MCF 10A (cell line): ENCODE results near the gene RGS11. TPM values are rescaled to one million over a fixed set of nuclear protein-coding genes. Genes with fewer than 3 reads are reported as not detected.

Experiments
- BruUV-seq: library from RNA; stranded (reverse); fragments of 400-500 nt; replicated peaks from 2 replicates; lab custom pipeline; 2021; lab: Mats Ljungman, UMichigan
- CTCF ChIA-PET: fragments of 300-600 bp; sonication (Branson Sonifier 250); formaldehyde crosslinking; extraction: SDS; loops from one replicate; lab custom pipeline; 2021; ENCODE audit warnings: antibody characterized with exemption, inconsistent platforms; lab: Yijun Ruan, JAX
- POLR2A ChIA-PET: fragments of 300-600, 350-650 bp; sonication (Branson Sonifier 250); formaldehyde crosslinking; extraction: SDS; loops from one replicate; lab custom pipeline; 2020; ENCODE audit warnings: antibody characterized with exemption, inconsistent platforms; lab: Yijun Ruan, JAX
- DNase-seq: peaks from one replicate; pipeline ENCODE4 v3.0.0-alpha.2; 2018; ENCODE audit not compliant: unreplicated experiment
- H3K27ac Mint-ChIP-seq: one replicate; pipeline ENCODE4 v1.8.0; 2022; ENCODE audit warnings: mild to moderate bottlenecking, low read depth, mixed read lengths; ENCODE audit not compliant: unreplicated experiment
- H3K27me3 Mint-ChIP-seq: one replicate; pipeline ENCODE4 v1.8.0; 2022; ENCODE audit warnings: mixed read lengths; ENCODE audit not compliant: insufficient read depth, unreplicated experiment
- H3K36me3 Mint-ChIP-seq: one replicate; pipeline ENCODE4 v1.8.0; 2022; ENCODE audit warnings: mild to moderate bottlenecking, moderate library complexity, mixed read lengths; ENCODE audit not compliant: insufficient read depth, unreplicated experiment
- H3K4me1 Mint-ChIP-seq: one replicate; pipeline ENCODE4 v1.8.0; 2022; ENCODE audit warnings: mixed read lengths; ENCODE audit not compliant: insufficient read depth, unreplicated experiment
- H3K4me3 Mint-ChIP-seq: one replicate; pipeline ENCODE4 v1.8.0; 2022; ENCODE audit warnings: mild to moderate bottlenecking, moderate library complexity, mixed read lengths; ENCODE audit not compliant: unreplicated experiment
- H3K9me3 Mint-ChIP-seq: one replicate; pipeline ENCODE4 v1.8.0; 2022; ENCODE audit warnings: mixed read lengths; ENCODE audit not compliant: unreplicated experiment
- intact Hi-C: fragments of 100-400 bp; cut with micrococcal nuclease; formaldehyde crosslinking; loops from 2 replicates; pipeline ENCODE4 v1.14.1; 2022
- total RNA-seq: library from RNA; stranded (reverse); gene quantifications from 2 replicates; pipeline ENCODE4 v1.2.3, GENCODE V29; 2022
- TF ChIP-seq, protein P1 (sequence below): fragments of 200-600 bp; IDR thresholded peaks from one replicate; pipeline ENCODE4 v1.8.0; 2022; ENCODE audit warnings: antibody characterized with exemption, mild to moderate bottlenecking; ENCODE audit not compliant: unreplicated experiment

Gene RGS11
- total RNA-seq, 1 experiment from 2014 or later: 1.7 TPM

DNA sequence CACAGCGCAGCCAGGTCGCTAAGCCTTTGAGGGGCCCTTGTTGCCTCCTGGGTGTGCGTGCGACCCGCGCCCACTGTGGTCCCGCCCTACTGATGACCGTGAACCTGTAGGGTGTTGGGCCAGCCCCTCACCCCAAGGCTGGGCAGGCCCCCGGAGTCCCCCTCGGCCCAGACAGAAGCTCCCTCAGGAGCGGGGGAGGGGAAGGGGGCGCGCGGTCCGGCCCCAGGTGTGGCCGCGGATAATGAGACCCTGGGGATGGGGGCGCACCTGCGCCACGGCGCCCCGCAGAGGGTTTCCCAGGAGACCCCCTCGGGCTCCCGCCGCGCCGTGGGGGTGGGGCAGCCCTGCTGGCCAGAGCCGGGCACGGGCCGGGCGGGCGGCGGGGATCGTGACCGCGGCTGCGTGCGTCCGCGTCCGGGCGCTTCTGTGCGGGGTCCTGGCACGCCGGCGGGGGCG, 4.3 kb upstream of the RGS11 start:
- Mint-ChIP-seq H3K27ac (no peak overlapping the region), H3K27me3 (no peaks in the 10 kb centered on the region), H3K4me3 (no peak overlapping the region), H3K9me3 (no peaks in the 10 kb centered on the region), H3K4me1 (peaks cover 4% of the 10 kb centered on the region), H3K36me3 (no peaks in the 10 kb centered on the region)
- TF ChIP-seq, protein P1, sequence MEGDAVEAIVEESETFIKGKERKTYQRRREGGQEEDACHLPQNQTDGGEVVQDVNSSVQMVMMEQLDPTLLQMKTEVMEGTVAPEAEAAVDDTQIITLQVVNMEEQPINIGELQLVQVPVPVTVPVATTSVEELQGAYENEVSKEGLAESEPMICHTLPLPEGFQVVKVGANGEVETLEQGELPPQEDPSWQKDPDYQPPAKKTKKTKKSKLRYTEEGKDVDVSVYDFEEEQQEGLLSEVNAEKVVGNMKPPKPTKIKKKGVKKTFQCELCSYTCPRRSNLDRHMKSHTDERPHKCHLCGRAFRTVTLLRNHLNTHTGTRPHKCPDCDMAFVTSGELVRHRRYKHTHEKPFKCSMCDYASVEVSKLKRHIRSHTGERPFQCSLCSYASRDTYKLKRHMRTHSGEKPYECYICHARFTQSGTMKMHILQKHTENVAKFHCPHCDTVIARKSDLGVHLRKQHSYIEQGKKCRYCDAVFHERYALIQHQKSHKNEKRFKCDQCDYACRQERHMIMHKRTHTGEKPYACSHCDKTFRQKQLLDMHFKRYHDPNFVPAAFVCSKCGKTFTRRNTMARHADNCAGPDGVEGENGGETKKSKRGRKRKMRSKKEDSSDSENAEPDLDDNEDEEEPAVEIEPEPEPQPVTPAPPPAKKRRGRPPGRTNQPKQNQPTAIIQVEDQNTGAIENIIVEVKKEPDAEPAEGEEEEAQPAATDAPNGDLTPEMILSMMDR: no peak
- no peak for DNase-seq
- CTCF ChIA-PET: interaction anchor here (1.1 kb wide), 1 partner anchor 72 kb away, joined by 6 read pairs; no protein-coding TSS in a partner anchor
- no TSS peak for BruUV-seq
- intact Hi-C loops: no loop called here
- POLR2A ChIA-PET: no interaction called here

DNA sequence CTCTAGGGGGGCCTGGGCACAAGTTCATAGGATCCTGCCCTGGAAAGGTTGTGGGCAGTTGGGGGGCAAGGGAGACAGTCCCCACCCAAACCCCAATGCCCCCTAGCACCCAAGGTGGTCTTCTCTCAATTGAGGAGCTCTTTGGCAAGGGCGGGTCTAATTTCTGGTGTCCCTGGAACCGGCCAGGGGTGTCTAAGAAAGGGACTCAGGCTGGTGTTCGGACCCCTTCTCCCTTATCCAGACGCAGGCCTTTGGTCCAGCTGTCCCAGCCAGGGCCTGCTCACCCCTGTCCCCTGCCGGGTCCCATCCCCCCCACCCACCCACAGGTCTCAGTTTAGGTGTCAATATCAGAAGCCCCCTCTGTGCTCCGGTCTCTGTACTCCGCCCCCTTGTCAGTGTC, 3.8 kb upstream of the RGS11 start:
- H3K27me3 Mint-ChIP-seq: no peaks in the 10 kb centered on the region
- no TSS peak for BruUV-seq
- no peaks in the 10 kb centered on the region for H3K9me3 Mint-ChIP-seq
- POLR2A ChIA-PET: interaction anchor here (1.1 kb wide), 1 partner anchor 44 kb away, joined by 4 read pairs; the partner anchor contains the start of gene FAM234A
- peaks cover 4% of the 10 kb centered on the region for H3K4me1 Mint-ChIP-seq
- TF ChIP-seq, protein P1: no peak
- no peak for DNase-seq
- H3K36me3 Mint-ChIP-seq: no peaks in the 10 kb centered on the region
- intact Hi-C loops: no loop called here
- no peak overlapping the region for H3K4me3 Mint-ChIP-seq
- no peak overlapping the region for H3K27ac Mint-ChIP-seq
- CTCF ChIA-PET: interaction anchor here (0.6 to 1.1 kb wide), 2 partner anchors 72 to 115 kb away, joined by 3 to 6 read pairs; no protein-coding TSS in a partner anchor

DNA sequence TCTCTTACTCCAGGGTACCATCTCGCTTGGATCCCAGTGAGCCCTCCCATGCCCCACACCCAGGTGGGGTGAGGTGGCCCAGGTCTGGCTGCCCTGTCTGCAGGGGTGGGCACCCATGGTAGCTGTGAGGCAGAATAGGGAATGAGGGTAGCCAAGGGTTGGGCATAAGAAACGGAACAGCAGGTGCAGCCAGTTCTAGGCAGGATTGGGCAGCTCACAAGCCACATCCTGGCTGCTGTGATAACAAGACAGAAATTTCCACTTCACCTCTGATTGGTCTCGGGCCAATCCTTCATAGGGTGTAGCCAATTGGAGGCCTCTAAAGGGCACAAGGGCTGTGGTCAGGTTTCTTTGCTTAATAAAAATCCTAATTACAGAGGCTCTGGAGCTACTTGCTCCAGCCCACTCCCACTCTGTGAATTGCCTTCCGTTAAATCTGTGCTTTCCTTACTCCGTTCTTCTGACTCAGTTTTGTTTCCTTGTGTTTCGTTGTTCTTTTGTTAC, 3.2 kb upstream of the RGS11 start:
- no TSS peak for BruUV-seq
- CTCF ChIA-PET: interaction anchor here (0.6 kb wide), 1 partner anchor 115 kb away, joined by 3 read pairs; no protein-coding TSS in a partner anchor
- H3K27me3 Mint-ChIP-seq: no peaks in the 10 kb centered on the region
- no peak overlapping the region for H3K27ac Mint-ChIP-seq
- DNase-seq: peak; percentile 54
- intact Hi-C loops: no loop called here
- no peaks in the 10 kb centered on the region for H3K36me3 Mint-ChIP-seq
- peaks cover 4% of the 10 kb centered on the region for H3K4me1 Mint-ChIP-seq
- no peak overlapping the region for H3K4me3 Mint-ChIP-seq
- POLR2A ChIA-PET: interaction anchor here (0.5 to 1.1 kb wide), 2 partner anchors 44 to 198 kb away, joined by 3 to 4 read pairs; partner anchors contain the start of gene FAM234A
- H3K9me3 Mint-ChIP-seq: no peaks in the 10 kb centered on the region
- TF ChIP-seq, protein P1: no peak

GRCh38 chr16:276426-277077, 808 bp upstream of the RGS11 start:
- no peaks in the 10 kb centered on the region for H3K27me3 Mint-ChIP-seq
- no TSS peak for BruUV-seq
- CTCF ChIA-PET: interaction anchor here (0.6 kb wide), 1 partner anchor 59 kb away, joined by 4 read pairs; no protein-coding TSS in a partner anchor

More at GRCh38 chr16:276426-277077, 808 bp upstream of the RGS11 start:
- no peak for DNase-seq
- Mint-ChIP-seq H3K9me3 (no peaks in the 10 kb centered on the region), H3K4me3 (peak overlapping the region; percentile 36), H3K27ac (no peak overlapping the region), H3K4me1 (peaks cover 4% of the 10 kb centered on the region), H3K36me3 (no peaks in the 10 kb centered on the region)
- intact Hi-C loops: no loop called here
- TF ChIP-seq, protein P1: no peak
- POLR2A ChIA-PET: no interaction called here
